Esophagus muscularis mucosa (tissue), 3 donors: ENCODE measurements around the gene RABEP2.

Experiments used
- CTCF ChIP-seq, 3 experiments: fragments of 200-600 bp in 2 of 3; fragments of 450-650 bp in 1 of 3; sonication (generic) in 2 of 3; IDR thresholded peaks; one replicate each; pipeline ENCODE4 v1.5.1; 2017 to 2019; ENCODE audit warnings: antibody characterized with exemption in 3 of 3, mild to moderate bottlenecking in 2 of 3, moderate library complexity in 1 of 3
- POLR2A ChIP-seq: fragments of 450-650 bp; IDR thresholded peaks from one replicate; pipeline ENCODE4 v1.6.1; 2017; ENCODE audit warnings: antibody characterized with exemption, moderate library complexity, mild to moderate bottlenecking, low read depth
- POLR2AphosphoS5 ChIP-seq, 2 donors: sonication (generic); formaldehyde crosslinking; IDR thresholded peaks; one replicate each; pipeline ENCODE4 v1.6.1; 2017; ENCODE audit warnings: antibody characterized with exemption in 2 of 2

GRCh38 chr16:28974437-28975157 is 49.6 kb upstream of the RABEP2 start, which contains the start of gene SPNS1:
- no peak for TF ChIP-seq CTCF (IDR thresholded peaks at IDR 0.05)
- peak; percentile 88 to 97 for TF ChIP-seq POLR2AphosphoS5 (IDR thresholded peaks at IDR 0.05)
- no peak for TF ChIP-seq POLR2A
